Endothelial cell of umbilical vein (primary cell): Measurements from ENCODE around the gene TRIM62. TPM values are rescaled to one million over a fixed set of nuclear protein-coding genes. Genes with fewer than 3 reads are reported as not detected.
"Not testable (repeated sequence)": the region's sequence is repeated elsewhere in the genome, so short reads cannot be mapped to it uniquely, and the experiment has no call there.

Experiments
- BruUV-seq: library from RNA; stranded (reverse); fragments of 400-500 nt; replicated peaks from 2 replicates; lab custom pipeline; 2021; lab: Mats Ljungman, UMichigan
- CTCF ChIA-PET: fragments of 300-600, 350-600 bp; sonication (Branson Sonifier 250); formaldehyde crosslinking; loops from one replicate; lab custom pipeline; 2021; ENCODE audit warnings: antibody characterized with exemption, inconsistent platforms; lab: Charles Lee
- POLR2A ChIA-PET: fragments of 300-600, 350-600 bp; sonication (Branson Sonifier 250); formaldehyde crosslinking; loops from one replicate; lab custom pipeline; 2021; ENCODE audit warnings: antibody characterized with exemption, inconsistent platforms; lab: Charles Lee
- DNase-seq: peaks from one replicate; pipeline ENCODE4 v3.0.0-alpha.2; 2011; ENCODE audit warnings: low read depth, low spot score
- FAIRE-seq: peaks from 2 replicates; lab custom pipeline; 2011; peaks lifted over from hg19 to GRCh38; lab: Jason Lieb, UNC
- H2AFZ ChIP-seq: 2 replicates; pipeline ENCODE4 v1.6.0; 2012; ENCODE audit warnings: low read depth, low read length, control low read depth, inconsistent platforms
- H3K27ac ChIP-seq: 2 replicates; pipeline ENCODE4 v1.5.1; 2011; ENCODE audit warnings: low read depth, mild to moderate bottlenecking, control low read depth, low read length, moderate library complexity; ENCODE audit not compliant: insufficient read depth
- H3K27me3 ChIP-seq, 2 experiments: 2 replicates each; pipeline versions ENCODE4 v1.6.0 to v1.6.1; 2011; ENCODE audit warnings: low read length in 2 of 2, mixed read lengths in 1 of 2; ENCODE audit not compliant: control insufficient read depth in 2 of 2, insufficient read depth in 2 of 2
- H3K36me3 ChIP-seq, 2 experiments: 2 replicates in 1 of 2; 3 replicates in 1 of 2; pipeline ENCODE4 v1.5.1; 2011; ENCODE audit warnings: low read length in 2 of 2, mild to moderate bottlenecking in 1 of 2, moderate library complexity in 1 of 2; ENCODE audit not compliant: control insufficient read depth in 2 of 2, insufficient read depth in 2 of 2; ENCODE audit errors: extremely low read depth in 1 of 2
- H3K4me1 ChIP-seq: 3 replicates; pipeline ENCODE4 v1.5.1; 2011; ENCODE audit warnings: mild to moderate bottlenecking, low read length; ENCODE audit not compliant: control insufficient read depth, insufficient read depth; ENCODE audit errors: extremely low read depth
- H3K4me2 ChIP-seq: 2 replicates; pipeline ENCODE4 v1.6.1; 2011; ENCODE audit warnings: low read length, control low read depth, mixed read lengths; ENCODE audit not compliant: insufficient read depth
- H3K4me3 ChIP-seq, 3 experiments: fragments of 200-600 bp in 1 of 3; sonication (generic), shearing (Covaris generic) in 1 of 3; replicated peaks in 1 of 3; 2 replicates each; pipeline ENCODE4 v1.5.1; 2011 to 2016; ENCODE audit warnings: control low read depth in 3 of 3, low read length in 3 of 3, mild to moderate bottlenecking in 2 of 3, inconsistent platforms in 1 of 3, low read depth in 1 of 3, moderate library complexity in 1 of 3; ENCODE audit not compliant: insufficient read depth in 1 of 3
- H3K79me2 ChIP-seq: 2 replicates; pipeline ENCODE4 v1.6.0; 2012; ENCODE audit warnings: low read length, inconsistent platforms; ENCODE audit not compliant: control insufficient read depth, insufficient read depth
- H3K9ac ChIP-seq: replicated peaks from 2 replicates; pipeline ENCODE3; 2011; ENCODE audit warnings: low read length, control low read depth; ENCODE audit not compliant: insufficient read depth; ENCODE audit errors: extremely low read depth
- H3K9me1 ChIP-seq: replicated peaks from 3 replicates; pipeline ENCODE4 v1.6.0; 2011; ENCODE audit warnings: mild to moderate bottlenecking, low read length; ENCODE audit not compliant: control insufficient read depth, insufficient read depth; ENCODE audit errors: extremely low read depth
- H3K9me3 ChIP-seq: replicated peaks from 2 replicates; pipeline ENCODE4 v1.5.1; 2012; ENCODE audit warnings: low read length, inconsistent platforms; ENCODE audit not compliant: control insufficient read depth, insufficient read depth
- H4K20me1 ChIP-seq: replicated peaks from 2 replicates; pipeline ENCODE3; 2011; ENCODE audit warnings: mild to moderate bottlenecking, low read length; ENCODE audit not compliant: control insufficient read depth, insufficient read depth; ENCODE audit errors: extremely low read depth
- CTCF ChIP-seq, 2 donors: IDR thresholded peaks; 1 replicate in 1 of 2; 2 replicates in 1 of 2; pipeline ENCODE4 v1.5.1; 2011; ENCODE audit warnings: low read length in 2 of 2, mild to moderate bottlenecking in 2 of 2, moderate library complexity in 2 of 2, control low read depth in 1 of 2, inconsistent platforms in 1 of 2, low read depth in 1 of 2; ENCODE audit not compliant: insufficient read depth in 1 of 2; ENCODE audit errors: extremely low read depth in 1 of 2
- EZH2 ChIP-seq: IDR thresholded peaks from 2 replicates; pipeline ENCODE4 v1.6.1; 2012; ENCODE audit warnings: borderline replicate concordance, low read depth, mild to moderate bottlenecking, moderate library complexity, low read length, inconsistent platforms; ENCODE audit not compliant: severe bottlenecking
- FOS ChIP-seq: IDR thresholded peaks from 2 replicates; pipeline ENCODE4 v1.6.1; 2011; ENCODE audit warnings: mild to moderate bottlenecking, low read length, moderate library complexity, borderline replicate concordance; ENCODE audit not compliant: insufficient read depth
- GATA2 ChIP-seq: IDR thresholded peaks from 2 replicates; pipeline ENCODE4 v1.7.0; 2011; ENCODE audit warnings: low read depth, mild to moderate bottlenecking, moderate library complexity, mixed read lengths, low read length; ENCODE audit not compliant: insufficient read length, insufficient read depth
- JUN ChIP-seq: IDR thresholded peaks from 2 replicates; pipeline ENCODE4 v1.6.1; 2011; ENCODE audit warnings: borderline replicate concordance, low read depth; ENCODE audit not compliant: insufficient read length, insufficient read depth
- MAX ChIP-seq: IDR thresholded peaks from 2 replicates; pipeline ENCODE4 v1.6.1; 2011; ENCODE audit not compliant: insufficient read depth, insufficient read length
- MYC ChIP-seq: IDR thresholded peaks from one replicate; pipeline ENCODE4 v1.6.1; 2011; ENCODE audit warnings: mild to moderate bottlenecking, low read depth, low read length
- POLR2A ChIP-seq: IDR thresholded peaks from 2 replicates; pipeline ENCODE4 v1.6.1; 2012; ENCODE audit warnings: low read depth, mild to moderate bottlenecking, control low read depth, low read length
- POLR2AphosphoS5 ChIP-seq: IDR thresholded peaks from 2 replicates; pipeline ENCODE4 v1.6.1; 2012; ENCODE audit warnings: low read depth, mild to moderate bottlenecking, control low read depth, low read length, moderate library complexity; ENCODE audit not compliant: insufficient read depth
- dilution Hi-C: fragments of 300-500 bp; cut with MboI; formaldehyde crosslinking; loops from one replicate; pipeline ENCODE4 v1.15.0; 2019; ENCODE audit warnings: low sequenced_read_pairs; ENCODE audit not compliant: extremely low pct_ligation_motif_present
- intact Hi-C: fragments of 100-400 bp; cut with micrococcal nuclease; formaldehyde crosslinking; loops from one replicate; pipeline ENCODE4 v1.10.0; 2022
- polyA plus RNA-seq, 4 experiments: library from polyadenylated mRNA; depleted of rRNA in 3 of 4; stranded (reverse) in 3 of 4; unstranded in 1 of 4; fragments of >200 nt; gene quantifications; 2 replicates each; pipeline versions ENCODE4 v1.2.1 to v1.2.3, GENCODE V29; 2011 to 2012; ENCODE audit warnings: missing spikeins in 1 of 4
- total RNA-seq: library from RNA; stranded (reverse); gene quantifications from 2 replicates; pipeline ENCODE4 v1.2.3, GENCODE V29; 2021

TRIM62 gene
- total and polyA plus RNA-seq, 2 donors (not counting 3 experiments of a cell fraction or from before 2014, with no cell fraction given): 8.3 to 9.3 TPM

GRCh38 chr1:33126411-33127000 is 55.3 kb downstream of the TRIM62 start:
- intact Hi-C loops: loop anchor here (5.0 kb wide), 3 partner anchors 36 to 306 kb away; partner anchors contain the start of genes PHC2 and ZNF362
- Histone ChIP-seq H3K4me3 (peak overlapping the region; percentile 72 to 92 (median 88)), H3K4me1 (peaks cover 10% of the 10 kb centered on the region), H3K9ac (peak overlapping the region; percentile 88), H3K4me2 (peak overlapping the region; percentile 90), H2AFZ (peak overlapping the region; percentile 93), H3K27me3 (peaks cover 2 to 3% of the 10 kb centered on the region in 2 experiments), H3K79me2 (no peaks in the 10 kb centered on the region), H3K9me1 (no peaks in the 10 kb centered on the region), H3K36me3 (no peaks in the 10 kb centered on the region), H3K9me3 (no peaks in the 10 kb centered on the region), H3K27ac (peak overlapping the region; percentile 68), H4K20me1 (no peaks in the 10 kb centered on the region)
- CTCF ChIA-PET: interaction anchor here (0.6 to 2.8 kb wide), 30 partner anchors 9 to 486 kb away, joined by 3 to 19 read pairs (median 4); partner anchors contain the start of genes TRIM62 and ZSCAN20
- TF ChIP-seq GATA2: no peak
- no peak for TF ChIP-seq POLR2AphosphoS5
- no peak for TF ChIP-seq MAX
- TF ChIP-seq EZH2: no peak
- TF ChIP-seq JUN: no peak
- TF ChIP-seq MYC: no peak
- TF ChIP-seq POLR2A: no peak
- TF ChIP-seq CTCF (IDR thresholded peaks at IDR 0.05; ENCODE audit: extremely low read depth in 1 of 2, insufficient read depth in 1 of 2, low read depth in 1 of 2, low read length in 2 of 2): no peak
- TF ChIP-seq FOS: no peak
- POLR2A ChIA-PET: interaction anchor here (0.9 to 1.0 kb wide), 2 partner anchors 55 to 162 kb away, joined by 3 to 4 read pairs; partner anchors contain the start of genes RNF19B and TRIM62
- DNase-seq (no peak), FAIRE-seq (peak; percentile 69)
- dilution Hi-C loops: no loop called here
- BruUV-seq: TSS peak; percentile 94

GRCh38 chr1:33124647-33125046 is 57.2 kb downstream of the TRIM62 start:
- H3K36me3 ChIP-seq, BruUV-seq, H2AFZ ChIP-seq, FAIRE-seq, H3K9me3 ChIP-seq, H3K4me2 ChIP-seq, H3K9me1 ChIP-seq, H4K20me1 ChIP-seq, H3K27ac ChIP-seq, H3K9ac ChIP-seq, dilution Hi-C loops, H3K79me2 ChIP-seq, DNase-seq, POLR2A ChIA-PET, H3K27me3 ChIP-seq, H3K4me3 ChIP-seq: not testable (repeated sequence)
- CTCF ChIA-PET: interaction anchor here (1.3 kb wide), 1 partner anchor 12 kb away, joined by 3 read pairs; no protein-coding TSS in a partner anchor
- peaks cover 10% of the 10 kb centered on the region for H3K4me1 ChIP-seq
- intact Hi-C loops: loop anchor here (5.0 kb wide), 3 partner anchors 38 to 308 kb away; partner anchors contain the start of genes PHC2 and ZNF362
